ENCODE results near the gene MAGEA9B.
"Not testable (repeated sequence)": the region's sequence is repeated elsewhere in the genome, so short reads cannot be mapped to it uniquely, and the experiment has no call there.

The MAGEA9B gene

DNA sequence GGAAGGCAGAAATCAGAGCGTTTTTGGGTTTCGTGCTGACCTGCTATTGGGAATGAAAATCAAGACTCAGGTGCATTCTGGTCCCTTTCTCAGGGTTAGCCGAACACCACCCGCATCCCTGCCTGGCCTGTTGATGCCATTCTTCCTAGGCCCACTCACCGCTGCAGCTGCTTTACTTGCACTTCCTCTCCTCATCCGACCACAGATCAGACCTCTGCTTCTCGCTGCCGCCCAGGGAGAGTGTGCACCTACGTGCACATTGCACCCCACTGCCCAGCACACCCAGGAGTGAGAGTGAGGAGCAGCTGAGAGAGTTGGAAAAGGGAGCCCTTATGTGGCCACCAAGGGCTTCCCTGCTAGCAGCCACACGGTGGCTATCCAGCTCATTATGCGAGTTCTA, 49.8 kb downstream of the MAGEA9B start:
- DNase-seq (ENCODE audit: low read depth in 1 of 2, low spot score in 1 of 2) = not testable (repeated sequence)

DNA sequence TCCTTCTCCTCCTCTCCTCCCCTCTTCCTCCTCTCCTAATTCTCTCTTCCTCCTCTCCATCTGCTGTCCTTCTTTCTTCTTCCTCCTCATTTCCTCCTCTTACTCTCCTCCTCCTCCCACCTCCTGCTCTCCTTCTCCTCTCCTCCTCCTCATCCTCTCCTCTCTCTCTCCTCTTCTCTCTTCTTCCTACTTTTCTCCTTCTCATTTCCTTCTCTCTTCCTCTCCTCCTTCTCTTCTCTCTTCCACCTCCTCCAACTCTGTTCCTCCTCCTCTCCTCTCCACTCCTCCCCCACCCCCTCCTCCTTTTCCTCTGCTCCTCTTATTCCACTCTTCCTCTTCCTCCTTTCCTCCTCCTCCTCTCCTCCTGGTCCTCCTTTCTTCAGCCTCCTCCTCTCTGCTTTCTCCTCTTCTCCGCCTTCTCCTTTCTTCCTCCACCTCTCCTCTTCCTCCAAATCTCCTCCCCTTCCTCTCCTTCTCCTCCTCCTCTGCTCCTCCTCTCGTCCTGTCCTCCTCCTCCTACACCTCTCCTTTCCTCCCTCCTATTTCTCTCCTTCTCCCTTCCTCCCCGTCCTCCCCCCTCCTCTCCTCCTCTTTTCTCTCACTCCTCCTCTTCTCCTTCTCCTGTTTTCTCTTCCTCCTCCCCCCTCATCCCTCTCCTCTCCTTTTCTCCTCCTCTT, 52.2 kb downstream of the MAGEA9B start:
- not testable (repeated sequence) for DNase-seq (ENCODE audit: low read depth in 1 of 2, low spot score in 1 of 2)

DNA sequence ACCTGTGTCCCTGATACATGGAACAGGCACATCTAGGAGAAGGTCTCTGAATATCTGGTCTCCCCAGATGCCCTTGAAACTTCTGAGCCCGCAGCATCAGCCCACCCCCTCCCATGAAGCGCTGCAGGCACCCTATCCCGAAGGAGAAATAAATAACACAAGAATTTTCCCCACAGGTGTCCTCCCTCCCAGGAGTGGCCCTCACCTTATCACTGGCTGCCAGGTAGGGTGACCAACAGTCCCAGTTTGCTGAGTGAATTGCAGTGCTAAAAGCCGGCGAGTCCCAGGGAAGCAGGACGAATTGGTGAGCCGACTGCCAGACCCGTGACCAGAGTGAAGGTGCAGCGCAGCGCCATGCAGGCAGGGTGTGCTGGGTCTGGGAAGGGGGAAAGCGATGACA, 53.3 kb downstream of the MAGEA9B start:
- not testable (repeated sequence) for DNase-seq (ENCODE audit: low read depth in 1 of 2, low spot score in 1 of 2)

DNA sequence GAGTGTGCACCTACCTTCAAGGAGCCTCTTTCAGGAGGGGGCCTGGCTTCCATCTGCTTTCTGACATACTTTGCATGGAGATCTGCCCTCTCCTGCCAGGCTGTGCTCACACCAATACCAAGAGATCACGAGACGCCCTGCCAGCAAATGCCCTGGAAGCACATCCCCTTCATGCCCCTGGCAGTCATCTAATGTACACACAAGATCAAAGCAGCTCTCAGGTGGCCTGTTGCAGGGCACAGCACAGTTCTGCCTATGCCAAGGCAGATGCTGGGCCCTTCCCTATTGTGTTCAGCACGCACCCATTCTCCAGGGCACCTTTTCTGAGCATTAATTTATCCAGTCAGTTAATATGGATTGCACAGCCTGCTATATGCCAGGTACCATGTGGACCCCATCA, 54.4 kb downstream of the MAGEA9B start:
- DNase-seq (ENCODE audit: low read depth in 1 of 2, low spot score in 1 of 2) = not testable (repeated sequence)
